ENCODE results near the gene ZNHIT6.

- TF ChIP-seq CTCF (conservative IDR thresholded peaks at IDR 0.05) = no peak
- TF ChIP-seq EZH2 (IDR thresholded peaks at IDR 0.05; ENCODE audit: low read depth) = no peak
Measured at GRCh38 chr1:85656256-85656655, 52.0 kb downstream of the ZNHIT6 start.

Measured in PC-9 (cell line).